CD4-positive, alpha-beta T cell treated with Interleukin-2 at 100 ng/mL for 4 hours (primary cell): ENCODE data around the gene CAMTA1.

Experiments used
- DNase-seq: peaks from one replicate; pipeline ENCODE4 v3.0.0-alpha.2; 2020; ENCODE audit warnings: low spot score

CAMTA1 gene

DNA sequence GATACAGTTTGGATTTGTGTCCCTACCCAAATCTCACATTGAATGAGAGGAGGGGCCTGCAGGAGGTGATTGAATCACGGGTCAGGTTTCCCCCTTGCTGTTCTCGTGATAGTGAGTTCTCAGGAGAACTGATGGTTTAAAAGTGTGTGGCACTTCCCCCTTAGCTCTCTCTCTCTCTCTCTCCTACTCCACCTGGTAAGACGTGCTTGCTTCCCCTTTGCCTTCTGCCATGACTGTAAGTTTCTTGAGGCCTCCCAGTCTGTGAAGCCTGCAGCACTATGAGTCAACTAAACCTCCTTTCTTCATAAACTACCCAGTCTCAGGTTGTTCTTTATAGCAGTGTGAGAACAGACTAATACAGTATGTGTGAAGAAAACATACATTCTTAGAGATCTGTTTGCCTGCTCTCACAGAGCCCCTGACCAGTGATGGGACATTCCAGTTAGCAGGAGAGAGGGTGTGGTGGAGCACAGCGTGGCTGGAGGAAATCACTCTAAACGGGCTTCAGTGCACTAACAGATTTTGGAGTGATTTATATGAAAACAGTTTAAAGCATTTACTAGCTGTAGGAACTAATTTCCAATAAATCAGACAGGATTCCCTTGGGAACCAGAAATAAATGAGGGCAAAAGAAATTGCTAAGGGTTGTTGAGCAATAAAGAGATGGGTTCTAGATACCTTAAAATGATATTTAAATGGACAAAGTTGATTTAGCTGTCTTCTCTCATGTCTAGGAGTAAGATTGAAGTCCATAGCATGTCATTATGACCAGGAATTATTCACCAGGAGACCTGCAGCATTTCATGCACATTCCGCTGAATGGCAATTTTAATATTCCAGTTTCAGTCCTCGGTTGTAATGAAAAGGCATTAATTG, 411.0 kb downstream of the CAMTA1 start:
- DNase-seq = no peak

DNA sequence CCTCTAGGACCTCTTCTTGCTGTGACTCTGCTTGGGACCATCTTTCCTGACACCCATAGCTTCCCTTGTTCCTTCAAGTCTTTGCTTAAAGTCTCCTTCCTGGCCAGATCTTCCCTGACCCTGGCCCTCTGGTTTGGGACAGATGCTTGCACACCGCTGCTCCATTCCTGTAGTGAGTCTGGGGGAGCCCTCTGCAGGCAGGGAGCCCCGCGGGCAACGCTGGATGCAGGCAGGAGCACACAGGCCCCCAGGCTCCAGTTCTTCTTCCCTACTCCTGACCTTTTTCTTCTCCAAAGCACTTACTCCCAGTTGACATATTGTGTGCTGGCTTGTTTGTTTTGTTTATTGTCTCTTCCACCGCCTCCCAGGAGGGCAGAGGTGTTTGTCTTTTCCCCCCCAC, 413.4 kb downstream of the CAMTA1 start:
- no peak for DNase-seq

DNA sequence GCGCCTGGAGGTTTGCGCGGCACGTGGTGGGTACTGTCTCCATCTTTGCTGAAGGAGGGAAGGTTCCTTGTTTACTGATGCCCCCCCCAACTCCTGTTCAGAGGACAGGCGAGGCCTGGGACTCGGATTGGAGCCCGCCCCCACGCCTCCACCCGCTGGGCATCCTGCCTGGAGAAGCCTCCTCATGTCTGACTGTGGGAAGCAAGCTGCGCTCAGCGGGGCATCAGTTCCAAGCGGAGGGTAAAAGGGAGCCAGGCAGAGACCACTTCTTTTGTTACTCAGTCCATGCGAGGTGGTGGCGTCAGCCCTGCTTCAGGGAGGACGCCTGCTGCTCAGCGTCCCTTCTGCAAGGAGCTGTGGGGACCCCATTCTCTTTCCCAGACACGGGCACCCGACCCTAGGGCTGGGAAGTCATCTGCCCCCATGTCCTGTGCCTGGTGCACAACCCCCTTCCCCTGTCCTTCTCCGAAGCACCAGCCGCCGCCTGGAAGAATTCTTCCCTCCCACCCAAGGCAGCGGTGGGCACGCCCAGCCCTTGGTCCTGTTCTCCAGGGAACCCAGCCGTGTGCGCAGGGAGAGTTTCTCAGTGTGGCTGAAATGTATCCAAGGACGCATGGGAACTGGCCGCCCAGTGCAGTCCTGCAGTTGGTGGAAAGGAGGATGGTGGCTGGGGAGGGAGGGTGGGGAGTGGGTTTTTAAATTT, 414.0 kb downstream of the CAMTA1 start:
- no peak for DNase-seq

DNA sequence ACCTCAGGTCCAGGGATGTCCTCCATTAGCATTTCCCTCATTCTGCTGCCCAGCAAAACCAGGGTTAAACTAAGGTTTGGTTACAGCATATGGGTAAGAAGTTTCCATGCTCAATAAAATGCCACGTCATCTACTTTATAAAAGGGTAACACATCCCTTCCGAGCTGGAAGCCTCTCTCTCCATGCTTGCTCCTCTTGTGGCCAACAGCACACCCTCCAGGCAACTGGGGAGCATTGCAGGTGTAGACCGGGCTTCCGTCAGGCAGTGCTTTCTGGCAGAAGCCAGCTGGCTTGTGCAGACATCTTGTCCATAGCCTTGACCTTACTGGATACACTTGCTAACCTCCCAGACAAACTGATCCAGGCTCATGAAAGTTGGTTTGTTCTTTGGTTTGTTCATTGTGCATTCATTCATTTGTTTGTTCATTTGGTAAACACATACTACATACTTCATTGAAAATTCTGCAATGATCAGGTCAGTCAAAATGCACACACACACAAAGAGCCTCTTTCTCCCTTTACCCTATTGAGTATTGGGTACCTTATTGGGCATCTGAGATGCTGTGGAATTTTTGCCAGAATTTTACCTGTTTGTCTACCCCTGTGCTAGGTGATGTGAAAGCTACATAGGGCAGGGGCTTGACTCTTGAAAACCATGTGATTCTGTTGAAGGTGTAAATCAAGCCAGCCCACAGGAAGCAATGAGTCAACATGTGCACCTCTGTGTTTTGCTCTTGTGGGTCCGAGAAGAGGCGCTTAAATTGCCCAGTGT, 422.8 kb downstream of the CAMTA1 start:
- no peak for DNase-seq

DNA sequence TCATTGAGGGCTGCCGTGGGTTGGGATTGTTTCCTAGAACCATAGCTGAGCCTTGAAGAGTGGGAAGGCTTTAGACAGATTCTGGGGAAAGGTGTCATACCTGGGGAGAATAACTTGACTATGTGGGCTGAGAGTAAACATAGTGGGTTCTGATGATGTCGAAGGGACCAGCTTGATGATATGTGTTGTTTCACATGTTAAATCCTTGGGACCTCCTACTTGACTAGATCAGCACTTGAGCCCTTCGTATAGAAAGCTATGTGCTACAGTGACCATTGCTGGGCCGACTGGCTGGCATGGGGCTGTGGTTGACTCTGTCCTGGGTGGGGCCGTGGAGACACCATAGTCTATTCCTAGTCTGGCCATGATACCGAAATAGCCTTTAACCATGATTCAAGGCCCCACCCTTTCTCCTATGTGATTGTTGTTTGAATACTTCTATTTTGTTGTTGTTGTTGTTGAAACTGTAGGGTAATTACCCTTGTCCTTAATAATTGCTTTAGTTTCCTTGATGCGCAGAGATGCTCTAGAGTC, 423.5 kb downstream of the CAMTA1 start:
- no peak for DNase-seq

- no peak for DNase-seq
Observed at GRCh38 chr1:7209336-7209735, 424.1 kb downstream of the CAMTA1 start.

- DNase-seq = peak; percentile 30
Observed at GRCh38 chr1:7218210-7218832, 433.1 kb downstream of the CAMTA1 start.

DNA sequence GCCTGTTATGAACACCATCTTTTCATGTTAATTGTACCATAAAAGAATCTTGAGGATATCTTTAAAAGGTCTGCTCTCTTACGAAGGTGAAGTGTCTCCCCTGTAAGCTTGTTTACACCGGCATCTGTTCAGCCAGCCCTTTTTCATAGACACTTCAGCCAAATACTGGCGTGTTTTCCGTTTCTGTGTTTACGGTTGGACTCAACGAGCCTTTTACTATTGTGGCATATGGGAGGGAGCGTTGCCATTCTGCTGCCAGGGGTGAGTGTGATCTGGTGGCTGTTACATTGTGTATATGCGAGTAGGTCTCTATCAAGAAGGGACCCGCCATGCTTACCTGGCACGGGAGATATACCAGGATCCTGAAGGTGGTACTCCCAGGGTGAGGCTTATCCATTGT, 433.8 kb downstream of the CAMTA1 start:
- DNase-seq = no peak

DNA sequence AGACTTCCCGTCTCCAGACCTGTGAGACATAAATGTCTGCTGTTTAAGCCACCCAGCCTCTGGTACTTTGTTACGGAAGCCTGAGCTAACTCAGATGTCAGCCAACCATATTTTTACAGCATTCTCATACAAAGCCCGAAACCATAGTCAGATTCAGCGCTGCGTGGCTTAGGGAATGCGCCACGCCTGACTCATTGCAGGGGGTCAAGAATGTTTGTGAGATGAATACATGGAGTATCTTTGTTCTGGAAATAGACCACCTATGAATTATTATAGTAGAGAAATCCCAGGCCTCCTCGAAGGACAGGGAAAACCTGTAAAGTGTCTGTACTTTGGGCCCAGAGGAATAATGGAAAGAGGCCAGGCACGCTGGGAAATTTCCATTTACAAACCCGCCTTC, 434.8 kb downstream of the CAMTA1 start:
- DNase-seq = no peak

- DNase-seq = no peak
Observed at GRCh38 chr1:7220712-7221252, 435.5 kb downstream of the CAMTA1 start.

DNA sequence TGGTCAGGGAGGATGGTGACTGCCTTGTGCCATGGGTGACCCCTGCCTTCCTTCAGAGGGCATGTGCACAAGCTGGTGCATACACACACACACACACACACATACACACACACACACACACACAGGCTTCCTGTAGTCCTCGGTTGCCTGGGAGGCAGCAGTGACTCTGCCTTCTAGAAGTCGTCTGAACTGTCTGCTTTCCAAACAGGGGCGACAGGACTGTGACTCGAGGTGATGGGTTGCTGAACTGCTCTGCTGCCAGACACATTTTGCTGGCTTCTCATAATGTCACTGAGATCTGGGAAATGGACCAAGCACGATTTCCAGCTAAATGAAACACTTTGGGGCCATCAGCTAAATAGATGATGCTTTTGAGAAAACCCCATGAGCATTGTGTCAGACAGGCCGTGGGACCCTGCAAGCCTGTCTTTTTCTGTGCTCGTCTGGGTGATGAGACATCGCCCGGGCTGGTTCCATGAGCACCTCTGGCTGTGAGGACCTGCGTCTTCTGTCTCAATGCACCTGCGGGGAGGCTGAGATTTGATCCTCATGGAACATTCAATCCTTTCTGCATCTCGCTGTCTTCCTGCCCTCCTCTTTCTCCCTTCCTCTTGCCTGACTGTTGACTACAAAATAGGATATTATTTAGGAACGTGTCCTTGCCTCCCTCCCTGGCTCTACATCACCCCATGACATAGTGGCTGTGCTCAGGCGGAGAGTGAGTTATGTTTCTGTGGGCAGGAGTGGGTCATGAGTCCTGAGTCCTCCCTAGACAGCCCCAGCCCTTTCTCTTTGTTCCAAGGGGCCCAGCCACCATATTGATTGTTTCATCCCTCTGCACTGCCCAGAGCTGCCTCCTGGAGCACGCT, 436.8 kb downstream of the CAMTA1 start:
- DNase-seq = no peak

GRCh38 chr1:7222695-7223015, 437.4 kb downstream of the CAMTA1 start:
- no peak for DNase-seq

- no peak for DNase-seq
Observed at GRCh38 chr1:7223334-7224080, 438.3 kb downstream of the CAMTA1 start.

- DNase-seq = no peak
Observed at GRCh38 chr1:7224081-7224534, 438.9 kb downstream of the CAMTA1 start.

DNA sequence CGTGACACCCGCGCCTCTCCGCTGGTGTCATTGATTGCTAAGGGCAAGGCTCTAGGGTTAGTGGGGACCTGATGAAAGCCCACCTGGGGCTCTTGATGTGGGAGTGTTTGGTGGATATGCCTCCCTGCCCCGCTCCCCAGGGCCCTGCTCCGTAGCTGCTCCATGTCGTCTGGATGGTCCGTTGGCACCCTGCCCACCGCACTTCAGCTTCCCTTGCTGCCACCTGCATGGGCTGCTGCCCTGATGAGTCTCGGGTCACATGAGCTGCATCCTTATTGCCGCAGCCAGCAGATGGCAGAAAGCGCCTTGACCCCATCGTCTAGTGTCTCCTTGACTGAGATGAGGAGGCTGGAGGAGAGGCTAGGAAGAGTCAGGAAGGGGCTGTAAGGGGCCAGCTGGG, 439.4 kb downstream of the CAMTA1 start:
- no peak for DNase-seq

GRCh38 chr1:7225711-7226505, 440.7 kb downstream of the CAMTA1 start:
- no peak for DNase-seq

DNA sequence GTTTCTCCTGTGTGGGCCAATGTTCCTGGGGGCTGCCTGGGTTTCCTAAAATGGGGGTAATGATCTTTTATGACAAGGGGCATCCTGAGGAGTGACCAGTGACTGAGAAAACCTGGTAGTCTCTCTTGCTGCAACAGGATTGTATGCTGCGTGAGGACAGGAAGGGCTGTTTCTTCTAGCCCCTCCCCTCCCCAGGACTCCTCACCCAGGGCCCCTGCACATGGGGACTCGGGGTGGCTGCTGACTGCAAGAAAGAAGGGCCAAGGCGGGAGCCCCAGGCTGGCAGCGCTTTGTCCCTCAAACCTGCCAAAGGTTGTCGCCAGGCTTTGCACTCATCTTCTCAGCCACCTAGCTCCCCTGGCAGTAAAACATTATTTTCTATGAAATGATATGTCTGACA, 442.4 kb downstream of the CAMTA1 start:
- no peak for DNase-seq

- no peak for DNase-seq
Observed at GRCh38 chr1:7228252-7228961, 443.2 kb downstream of the CAMTA1 start.

DNA sequence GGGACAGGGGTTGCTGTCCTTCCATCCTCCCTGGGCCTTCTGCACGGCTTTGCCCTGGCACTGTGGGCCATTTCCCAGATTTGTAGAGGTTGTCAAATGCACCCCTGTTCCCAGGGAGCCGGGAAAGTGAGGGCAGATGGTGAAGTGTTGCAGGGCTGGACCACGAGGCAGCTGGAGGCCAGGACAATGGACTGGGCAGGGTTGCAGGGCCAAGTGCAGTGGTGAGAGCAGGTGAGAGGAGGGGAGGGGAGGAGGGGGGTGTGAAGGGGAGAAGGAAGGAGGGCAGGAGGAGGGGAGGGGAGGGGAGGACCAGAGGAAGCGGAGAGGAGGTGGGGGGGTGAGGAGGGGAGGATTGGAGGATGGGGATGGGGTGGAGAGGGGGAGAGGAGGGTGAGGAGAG, 443.9 kb downstream of the CAMTA1 start:
- no peak for DNase-seq
